HG03439 (cell line): Measurements from ENCODE around the gene UVRAG.

Experiments used
- ATAC-seq: cut with Tn5 transposase; IDR thresholded peaks from one replicate; pipeline ENCODE4 v1.9.1; 2021; ENCODE audit warnings: mild to moderate bottlenecking, moderate library complexity; ENCODE audit not compliant: unreplicated experiment

Gene UVRAG

DNA sequence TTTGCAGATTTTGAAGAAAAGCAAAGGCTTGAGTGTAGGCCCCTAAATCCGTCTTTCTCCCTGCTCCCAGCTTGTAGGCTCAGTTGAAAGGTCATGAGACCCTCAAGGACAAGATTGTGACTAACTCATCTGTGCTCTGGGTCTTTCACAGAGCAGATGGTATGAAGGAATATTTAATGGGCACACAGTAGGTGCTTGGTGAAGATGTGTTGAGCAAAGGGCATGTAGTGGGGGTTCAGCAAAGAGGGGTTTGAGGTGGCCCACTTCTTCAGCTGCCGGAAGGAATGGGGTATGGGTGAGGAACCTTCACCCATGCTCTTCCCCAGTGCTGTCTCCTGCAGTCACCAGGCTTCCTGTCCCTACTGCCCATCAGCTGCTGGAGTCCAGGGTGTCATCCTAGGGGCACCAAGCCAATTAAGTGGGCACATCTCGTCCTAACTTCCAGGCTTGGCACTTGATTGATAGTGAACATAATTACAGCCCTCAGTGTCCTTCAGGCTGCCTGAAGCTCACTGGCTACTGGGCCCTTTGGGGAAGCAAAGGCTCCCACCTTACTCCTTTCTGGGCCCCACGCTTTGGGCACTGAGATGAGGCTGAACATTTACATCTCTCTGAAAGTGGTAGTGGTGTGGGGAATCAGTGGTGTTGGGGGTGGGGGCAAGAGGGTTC is 31.5 kb upstream of the UVRAG start:
- no peak for ATAC-seq

GRCh38 chr11:75784085-75784478 is 30.9 kb upstream of the UVRAG start:
- ATAC-seq = no peak

- no peak for ATAC-seq
Observed at GRCh38 chr11:75784506-75784905, 30.5 kb upstream of the UVRAG start.

DNA sequence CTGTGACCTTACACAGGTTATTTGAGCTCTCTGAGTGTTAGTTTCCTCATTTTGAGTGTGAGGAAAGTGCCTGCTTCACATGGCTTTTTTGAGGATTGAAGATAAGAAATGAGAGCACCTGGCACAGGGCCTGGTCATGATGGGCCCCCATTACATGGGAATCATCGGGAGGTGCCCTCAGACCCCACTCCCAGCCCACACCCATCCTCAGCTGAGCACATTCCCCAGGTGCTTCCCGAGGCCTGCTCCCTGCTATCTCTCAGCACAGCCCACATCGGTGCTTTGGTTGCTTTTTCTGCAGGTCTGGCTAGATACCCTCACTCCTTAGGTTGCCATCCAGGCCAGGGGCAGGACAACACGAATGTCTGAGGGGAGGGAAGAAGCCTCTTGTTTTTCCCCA is 29.8 kb upstream of the UVRAG start:
- ATAC-seq = no peak

- ATAC-seq = no peak
Observed at GRCh38 chr11:75786101-75786736, 28.8 kb upstream of the UVRAG start.

- no peak for ATAC-seq
Observed at GRCh38 chr11:75789521-75789920, 25.5 kb upstream of the UVRAG start.

GRCh38 chr11:75790986-75791385 is 24.0 kb upstream of the UVRAG start:
- ATAC-seq = no peak

DNA sequence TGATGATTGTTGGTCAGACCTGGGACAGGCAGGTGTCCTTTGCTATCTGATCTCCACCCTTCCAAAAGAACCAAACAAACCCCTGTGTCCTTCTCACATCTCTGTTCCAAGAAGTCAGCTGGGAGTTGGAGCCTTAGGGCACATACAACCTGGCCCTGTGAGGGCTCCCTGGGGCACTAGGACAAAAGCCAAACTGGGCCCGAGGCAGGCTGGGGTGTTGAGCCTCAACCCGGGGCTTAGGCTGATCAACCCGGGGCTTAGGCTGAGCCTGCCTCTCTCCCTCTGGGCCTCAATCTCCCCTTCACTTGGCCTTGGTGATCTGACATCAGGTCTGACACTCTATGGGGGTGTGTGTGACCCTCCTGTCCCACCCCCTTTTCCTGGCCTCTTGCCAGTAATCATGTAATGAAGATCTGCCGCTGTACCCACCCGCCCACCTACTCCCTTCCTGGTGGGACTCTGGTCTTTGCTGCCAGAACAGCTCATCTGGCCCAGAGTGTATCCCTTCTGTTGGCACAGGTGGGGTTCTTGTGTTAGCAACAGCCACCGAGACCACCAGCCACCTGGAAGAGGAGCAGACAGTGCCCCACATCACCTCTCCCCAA is 22.8 kb upstream of the UVRAG start:
- no peak for ATAC-seq

DNA sequence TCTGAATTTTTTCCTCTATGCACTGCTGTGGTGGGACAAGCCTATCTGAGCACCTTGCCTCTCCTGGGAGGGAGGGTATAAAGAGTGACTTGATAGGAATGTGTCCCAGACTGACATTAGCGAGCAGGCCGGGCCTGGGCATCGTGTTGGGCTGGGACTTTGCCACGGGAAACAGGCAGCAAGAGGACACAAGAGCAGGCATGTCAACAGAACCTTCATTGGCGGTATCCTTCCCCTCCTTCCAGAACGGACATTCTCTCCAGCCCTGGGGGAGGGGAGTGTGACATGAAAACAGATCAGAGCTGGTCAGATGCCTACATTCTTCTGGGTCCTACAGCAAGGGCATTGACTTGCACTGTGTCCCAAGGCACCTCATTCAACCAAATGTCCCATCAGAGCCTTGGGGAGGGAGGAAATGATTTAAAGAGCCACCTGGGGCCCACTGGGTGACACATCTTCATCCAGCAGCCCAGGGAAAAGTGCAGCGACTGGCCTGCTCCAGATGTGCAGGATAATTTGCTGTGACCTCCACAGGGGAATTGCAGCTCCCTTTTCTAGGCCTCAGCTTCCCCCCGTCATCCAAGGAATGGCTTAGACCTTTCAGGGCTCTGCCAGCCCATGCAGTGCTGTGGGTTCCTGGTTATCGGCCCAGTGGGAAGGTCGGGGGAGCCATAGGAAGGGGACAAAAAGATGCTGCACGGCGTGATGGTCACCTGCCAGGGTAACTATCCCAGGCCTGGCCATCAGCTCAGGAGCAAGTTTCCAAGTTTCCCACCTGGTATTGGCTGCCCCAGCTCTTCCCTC is 21.8 kb upstream of the UVRAG start:
- ATAC-seq = no peak

DNA sequence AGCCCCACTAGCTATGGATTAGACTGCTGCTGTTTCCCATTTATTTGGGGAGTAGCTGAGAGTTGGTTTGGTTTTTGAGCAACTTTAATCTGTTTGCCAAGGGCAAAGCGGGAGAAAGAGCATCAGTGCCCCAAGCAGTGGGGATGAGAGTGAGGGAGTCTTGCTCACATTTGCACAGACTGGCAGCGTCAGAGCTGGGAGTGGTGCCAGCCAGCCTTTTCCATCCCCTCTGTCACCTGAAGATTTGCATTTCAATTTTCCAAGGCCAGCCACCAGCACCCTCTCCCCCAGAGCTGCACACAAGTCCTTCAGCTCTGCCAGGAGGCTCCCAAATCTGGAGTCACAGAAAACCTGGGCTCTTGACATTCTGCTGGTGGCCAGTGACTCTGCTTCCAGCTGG is 21.0 kb upstream of the UVRAG start:
- no peak for ATAC-seq

- no peak for ATAC-seq
Observed at GRCh38 chr11:75795276-75796090, 19.5 kb upstream of the UVRAG start.

- ATAC-seq = no peak
Observed at GRCh38 chr11:75796091-75796435, 18.9 kb upstream of the UVRAG start.

GRCh38 chr11:75797116-75797515 is 17.9 kb upstream of the UVRAG start:
- ATAC-seq = no peak

GRCh38 chr11:75797792-75798191 is 17.2 kb upstream of the UVRAG start:
- ATAC-seq = no peak

- no peak for ATAC-seq
Observed at GRCh38 chr11:75800136-75800675, 14.8 kb upstream of the UVRAG start.

DNA sequence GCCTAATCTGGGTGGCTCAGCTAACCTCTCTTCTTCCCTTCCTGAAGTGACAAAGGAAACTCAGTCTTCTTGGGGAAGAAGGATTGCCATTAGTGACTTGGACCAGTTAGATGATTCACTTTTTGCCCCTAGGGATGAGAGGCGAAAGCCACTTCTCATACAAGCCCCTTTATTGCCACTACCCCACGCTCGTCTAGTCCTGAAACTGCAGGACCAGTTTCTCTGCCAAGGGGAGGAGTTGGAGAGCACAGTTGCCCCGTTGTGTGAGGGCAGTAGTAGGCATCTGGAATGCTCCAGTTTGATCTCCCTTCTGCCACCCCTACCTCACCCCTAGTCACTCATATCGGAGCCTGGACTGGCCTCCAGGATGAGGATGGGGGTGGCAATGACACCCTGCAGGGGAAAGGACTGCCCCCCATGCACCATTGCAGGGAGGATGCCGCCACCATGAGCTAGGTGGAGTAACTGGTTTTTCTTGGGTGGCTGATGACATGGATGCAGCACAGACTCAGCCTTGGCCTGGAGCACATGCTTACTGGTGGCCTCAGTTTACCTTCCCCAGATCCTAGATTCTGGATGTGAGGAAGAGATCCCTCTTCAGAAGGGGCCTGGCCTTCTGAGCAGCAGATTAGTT is 14.2 kb upstream of the UVRAG start:
- no peak for ATAC-seq

- no peak for ATAC-seq
Observed at GRCh38 chr11:75801362-75802020, 13.5 kb upstream of the UVRAG start.

GRCh38 chr11:75802021-75802912 is 12.7 kb upstream of the UVRAG start:
- no peak for ATAC-seq
